Activated CD4-positive, alpha-beta T cell treated with anti-CD3 and anti-CD28 coated beads, Interleukin-2, amount 50 U/mL, for 4 hours (primary cell): ENCODE measurements around the gene SOAT2.
"Not testable (repeated sequence)": the region's sequence is repeated elsewhere in the genome, so short reads cannot be mapped to it uniquely, and the experiment has no call there.

Source experiments
- DNase-seq, 2 experiments: peaks; one replicate each; pipeline ENCODE4 v3.0.0-alpha.2; 2020

Gene SOAT2

GRCh38 chr12:53086361-53086760 lies 16.9 kb upstream of the SOAT2 start:
- no peak for DNase-seq

- DNase-seq = no peak
Observed at GRCh38 chr12:53090105-53090504, 13.2 kb upstream of the SOAT2 start.

- no peak for DNase-seq
Observed at GRCh38 chr12:53090554-53090953, 12.7 kb upstream of the SOAT2 start.

- DNase-seq = no peak
Observed at GRCh38 chr12:53091756-53092155, 11.5 kb upstream of the SOAT2 start.

GRCh38 chr12:53093777-53094393 lies 9.4 kb upstream of the SOAT2 start:
- no peak for DNase-seq

GRCh38 chr12:53094394-53094787 lies 8.9 kb upstream of the SOAT2 start:
- no peak for DNase-seq

GRCh38 chr12:53094796-53095595 lies 8.3 kb upstream of the SOAT2 start:
- not testable (repeated sequence) for DNase-seq

- DNase-seq = not testable (repeated sequence)
Observed at GRCh38 chr12:53095596-53095895, 7.7 kb upstream of the SOAT2 start.

GRCh38 chr12:53096089-53096741 lies 7.1 kb upstream of the SOAT2 start:
- no peak for DNase-seq

GRCh38 chr12:53096759-53097158 lies 6.5 kb upstream of the SOAT2 start:
- DNase-seq = no peak

- no peak for DNase-seq
Observed at GRCh38 chr12:53097207-53097563, 6.1 kb upstream of the SOAT2 start.

GRCh38 chr12:53097564-53098353 lies 5.5 kb upstream of the SOAT2 start, which contains the start of gene IGFBP6:
TSS of gene IGFBP6 (plus strand) at chr12:53097667. CDS start at chr12:53097718, 51 bp downstream.
- peak; percentile 23 to 28 for DNase-seq

GRCh38 chr12:53098354-53098981 lies 4.8 kb upstream of the SOAT2 start:
- peak in 1 of 2 experiments; percentile 16 for DNase-seq

GRCh38 chr12:53099071-53099882 lies 4.0 kb upstream of the SOAT2 start:
- DNase-seq = peak; percentile 87 to 90

- no peak for DNase-seq
Observed at GRCh38 chr12:53100466-53101151, 2.7 kb upstream of the SOAT2 start.

GRCh38 chr12:53101266-53101665 lies 2.0 kb upstream of the SOAT2 start:
- no peak for DNase-seq

- DNase-seq = no peak
Observed at GRCh38 chr12:53101931-53102781, 1.1 kb upstream of the SOAT2 start.

GRCh38 chr12:53103860-53104305 lies 597 bp downstream of the SOAT2 start:
- DNase-seq = no peak

- no peak for DNase-seq
Observed at GRCh38 chr12:53105256-53105655, 2.0 kb downstream of the SOAT2 start.
